GM18508 (cell line): Measurements from ENCODE around the gene BABAM2.
"Not testable (repeated sequence)": the region's sequence is repeated elsewhere in the genome, so short reads cannot be mapped to it uniquely, and the experiment has no call there.

Source experiments
- ATAC-seq: cut with Tn5 transposase; IDR thresholded peaks from one replicate; pipeline ENCODE4 v1.9.1; 2021; ENCODE audit warnings: moderate number of reproducible peaks; ENCODE audit not compliant: insufficient read depth, unreplicated experiment

Gene BABAM2

DNA sequence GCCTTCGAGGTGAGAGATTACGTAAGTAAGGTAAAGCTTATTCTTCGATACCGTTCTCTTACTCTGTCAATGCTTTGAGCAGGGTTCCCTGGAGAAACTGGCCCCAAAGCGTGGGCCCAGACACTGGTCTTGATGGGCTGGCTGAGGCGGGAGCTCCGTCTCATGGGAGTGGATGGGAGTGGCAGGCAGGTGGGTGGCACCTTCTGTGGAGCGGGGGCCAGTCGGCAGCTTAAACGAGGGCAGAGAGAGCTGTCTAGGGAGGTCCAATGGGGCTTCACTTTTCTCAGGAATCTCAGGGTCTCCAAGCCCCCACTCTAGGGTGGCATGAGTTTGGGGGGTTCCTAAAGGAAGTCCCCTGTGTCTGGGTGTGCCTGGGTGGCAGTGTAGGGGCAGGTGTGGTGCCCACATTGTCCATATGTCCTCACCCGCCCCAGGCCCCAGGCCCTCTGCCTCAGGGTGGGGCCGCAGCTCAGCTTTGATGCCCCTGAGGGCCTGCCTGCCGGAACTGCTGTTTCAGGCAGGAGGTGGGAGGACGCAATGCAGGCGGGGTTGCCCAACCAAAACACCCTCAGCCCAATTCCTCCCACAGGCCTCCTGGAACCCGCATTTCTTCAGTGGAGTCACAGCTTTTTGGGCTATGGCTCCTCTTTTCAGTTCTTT lies 469.7 kb downstream of the BABAM2 start:
- ATAC-seq, result no peak

GRCh38 chr2:28360718-28361293 lies 470.3 kb downstream of the BABAM2 start:
- ATAC-seq, result no peak

DNA sequence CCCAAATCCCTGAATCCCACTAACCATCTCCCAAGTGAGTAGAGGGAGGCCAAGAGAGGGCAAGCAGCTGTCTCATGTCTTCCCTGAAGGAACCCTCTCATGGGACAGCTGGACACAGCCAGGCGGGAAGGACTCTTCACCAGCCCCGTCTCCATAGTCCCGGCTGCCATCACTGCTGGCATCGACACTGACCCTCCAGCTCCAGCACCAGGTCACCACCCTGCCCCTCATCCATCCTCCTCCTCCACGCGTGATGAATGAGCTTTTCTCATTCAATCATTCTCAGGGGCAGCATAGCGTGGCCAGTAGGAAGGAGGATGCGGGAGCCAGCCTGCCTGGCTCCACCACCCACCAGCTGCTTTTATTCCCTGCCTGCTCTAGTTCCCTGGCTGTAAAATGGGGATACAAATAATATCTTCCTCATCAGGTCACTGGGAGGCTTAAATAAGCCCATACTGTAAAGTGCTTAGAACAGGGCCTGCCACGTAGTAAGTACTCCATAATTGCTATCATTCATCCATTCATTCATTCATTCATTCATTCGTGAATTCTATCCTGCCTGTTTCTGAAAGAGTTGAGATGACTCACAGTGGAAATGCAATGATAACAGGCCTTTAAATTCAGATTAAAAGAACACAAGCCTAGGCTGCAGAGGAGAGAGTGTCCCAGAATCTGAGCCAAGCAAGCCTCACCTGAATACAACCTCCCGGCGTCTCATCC lies 471.6 kb downstream of the BABAM2 start:
- no peak for ATAC-seq

DNA sequence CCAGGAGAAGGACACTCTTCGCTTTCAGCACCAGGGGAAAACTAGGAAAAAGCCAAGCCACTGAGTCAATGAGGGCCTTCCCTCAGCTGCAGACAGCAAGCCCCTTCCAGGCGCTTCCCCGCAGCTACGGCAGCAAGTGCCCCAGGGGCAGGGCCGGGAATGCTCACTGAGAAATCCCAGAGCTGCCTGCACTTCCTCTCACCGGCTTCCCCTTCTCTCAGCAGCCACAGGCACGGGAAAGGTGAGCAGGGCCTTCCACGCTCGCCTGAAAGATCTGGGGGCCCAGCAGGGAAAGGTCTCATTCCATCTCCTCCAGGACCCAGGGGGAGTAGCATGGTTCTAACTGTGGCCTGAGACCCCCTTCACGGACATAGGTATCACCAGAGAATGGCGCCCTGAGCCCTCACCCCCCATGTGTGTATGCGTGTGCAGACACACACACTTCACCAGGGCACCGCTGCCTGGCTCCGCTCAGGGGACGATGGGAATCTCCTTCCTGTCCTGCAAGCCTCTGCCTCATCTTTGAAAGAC lies 472.5 kb downstream of the BABAM2 start:
- no peak for ATAC-seq

GRCh38 chr2:28363686-28364280 lies 473.3 kb downstream of the BABAM2 start:
- ATAC-seq, result no peak

DNA sequence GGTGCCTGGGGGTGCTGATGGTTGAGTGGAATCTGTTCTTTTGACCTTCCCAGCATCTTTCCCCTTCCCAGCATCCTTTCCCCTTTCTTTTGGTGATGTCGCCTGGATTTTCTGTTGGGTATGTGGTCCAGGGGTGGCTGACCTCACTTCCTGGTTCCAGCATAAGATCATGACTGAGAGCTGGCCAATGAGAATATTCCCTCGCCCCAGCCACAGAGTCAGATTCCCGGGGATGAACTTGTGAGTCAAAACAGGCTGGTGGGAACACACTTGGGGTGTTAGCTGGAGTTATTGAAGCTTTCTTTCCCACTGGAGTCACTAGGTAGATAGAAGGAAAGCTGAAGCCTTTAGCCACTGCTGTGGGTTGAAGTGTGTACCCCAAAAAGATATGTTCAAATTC lies 474.1 kb downstream of the BABAM2 start:
- ATAC-seq, result no peak

- ATAC-seq, result no peak
Observed at GRCh38 chr2:28365158-28365557, 474.6 kb downstream of the BABAM2 start.

DNA sequence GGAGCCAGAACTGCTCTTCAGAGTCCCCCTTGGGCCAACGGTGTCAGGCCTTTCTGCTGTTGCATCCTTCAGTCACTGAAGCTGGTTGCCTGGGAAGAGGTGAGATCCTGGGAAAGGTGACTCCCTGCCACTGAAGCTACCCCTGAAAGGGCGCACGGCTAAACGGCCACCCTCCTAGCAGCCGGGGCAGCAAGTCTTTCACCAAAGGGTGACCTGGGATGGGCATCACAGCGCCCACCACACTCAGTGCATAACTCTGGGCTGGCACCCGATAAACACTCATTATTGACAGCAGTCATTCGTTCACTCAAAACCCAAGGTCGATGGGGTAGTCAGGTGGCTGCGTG lies 475.6 kb downstream of the BABAM2 start:
- no peak for ATAC-seq

DNA sequence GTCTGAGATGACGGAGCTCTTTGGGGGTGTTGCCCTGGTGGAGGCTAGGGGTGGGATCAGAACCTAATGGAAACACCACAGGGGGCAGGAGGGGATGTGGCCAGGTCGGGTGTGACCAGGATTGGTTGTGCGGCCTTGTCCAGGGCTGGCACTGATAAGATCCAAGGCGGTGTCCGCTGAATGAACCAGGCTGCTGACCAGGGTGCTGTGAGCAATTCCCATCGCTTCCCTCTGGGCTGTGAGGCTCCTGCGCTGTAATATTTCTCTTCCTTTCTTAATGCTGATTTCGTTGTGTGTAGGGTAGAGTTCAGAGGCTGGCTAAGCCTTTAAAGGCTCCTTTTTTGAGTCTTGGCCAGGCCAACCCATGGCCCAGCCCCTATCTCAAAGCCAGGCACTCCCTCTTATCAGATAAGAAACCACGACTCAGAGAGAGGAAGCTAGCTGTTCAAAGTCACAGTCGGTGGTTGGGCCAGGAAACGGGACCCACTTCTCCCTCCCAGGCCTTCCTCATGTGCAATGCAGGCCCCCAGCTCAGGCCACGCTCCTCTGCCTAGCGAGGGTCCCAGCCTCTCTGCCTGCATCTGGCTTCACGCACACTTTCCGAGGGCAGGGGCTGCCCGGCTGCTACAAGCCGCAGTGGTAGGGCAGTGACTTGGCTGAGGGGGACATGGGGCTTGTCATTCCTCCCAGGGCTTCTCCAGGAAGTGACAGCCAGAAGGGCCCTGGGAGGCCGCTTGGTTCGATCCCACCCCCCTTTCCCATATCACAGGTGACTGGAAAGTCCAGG lies 476.2 kb downstream of the BABAM2 start:
- ATAC-seq, result no peak

DNA sequence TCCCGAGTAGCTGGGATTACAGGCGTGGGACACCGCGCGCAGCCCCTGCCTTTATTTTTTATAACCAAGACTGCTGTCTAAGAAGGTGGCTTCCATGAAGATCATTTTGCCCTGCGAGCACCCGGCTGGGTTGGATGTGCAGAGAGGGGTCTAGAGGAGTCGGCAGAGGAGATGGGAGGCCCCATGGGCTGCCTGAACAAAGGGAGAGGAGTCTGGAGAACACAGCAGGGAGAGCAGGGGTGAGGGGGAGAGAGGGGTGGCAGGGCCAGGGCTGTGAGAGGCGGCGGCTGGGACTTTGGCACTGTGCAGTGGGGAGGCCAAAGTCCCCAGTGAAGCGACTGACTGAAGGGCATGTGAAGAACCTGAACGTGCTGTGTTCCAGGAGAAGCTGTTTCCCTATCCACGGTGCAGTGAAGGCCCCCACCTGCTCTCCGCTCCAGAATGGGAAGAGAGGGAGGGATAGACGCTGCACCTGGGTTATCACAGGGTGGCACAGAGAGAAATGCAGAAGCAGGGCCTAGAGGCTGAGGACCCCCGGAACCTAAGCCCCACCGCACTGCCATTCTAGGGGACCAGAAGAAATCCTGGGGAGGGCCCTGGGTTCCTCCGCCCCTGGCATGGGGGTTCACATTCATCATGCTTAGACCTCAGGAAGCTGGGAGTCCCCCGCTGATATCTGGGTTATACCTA lies 477.3 kb downstream of the BABAM2 start:
- ATAC-seq, result no peak

DNA sequence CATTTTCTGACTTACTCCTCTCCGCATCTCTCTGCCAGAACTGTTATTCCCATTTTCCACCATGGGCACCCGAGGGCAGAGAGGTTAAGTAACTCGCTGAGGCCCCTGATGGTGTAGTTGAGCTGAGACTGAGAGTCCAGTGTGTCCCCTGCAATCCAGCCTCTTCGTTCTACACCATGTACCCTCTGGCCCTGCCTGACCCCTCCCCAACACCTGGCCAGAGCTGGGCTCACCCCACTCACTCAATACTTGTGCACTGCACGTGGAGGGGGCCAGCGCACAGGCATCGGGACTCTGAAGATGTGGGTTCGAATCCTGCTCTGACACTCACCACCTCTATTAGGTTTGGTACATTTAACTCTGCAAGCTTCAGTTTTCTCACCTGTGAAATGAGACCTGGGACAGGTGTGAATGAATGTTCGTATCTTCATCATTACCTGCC lies 477.8 kb downstream of the BABAM2 start:
- no peak for ATAC-seq

GRCh38 chr2:28369358-28369757 lies 478.8 kb downstream of the BABAM2 start:
- ATAC-seq, result no peak

DNA sequence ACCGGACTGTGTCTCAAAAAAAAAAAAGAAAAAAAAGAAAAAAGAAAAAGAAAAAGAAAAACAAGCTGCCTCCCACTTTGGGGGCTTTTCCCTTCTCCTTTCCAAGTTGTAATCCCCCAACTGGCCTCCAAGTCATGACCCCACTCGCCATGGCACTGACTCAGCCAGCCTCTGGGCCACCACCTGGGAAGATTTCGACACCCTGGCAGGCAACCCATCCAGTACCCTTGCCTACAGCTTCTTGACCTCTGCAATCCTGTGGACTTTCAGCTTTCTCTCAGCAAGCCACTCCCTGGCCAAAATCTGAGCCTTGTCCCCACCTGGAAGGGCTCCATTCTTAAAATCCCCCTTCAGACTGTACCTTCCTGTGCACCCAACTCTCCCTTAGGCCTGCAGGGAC lies 479.8 kb downstream of the BABAM2 start:
- ATAC-seq, result no peak

- not testable (repeated sequence) for ATAC-seq
Observed at GRCh38 chr2:28371728-28372127, 481.2 kb downstream of the BABAM2 start.

DNA sequence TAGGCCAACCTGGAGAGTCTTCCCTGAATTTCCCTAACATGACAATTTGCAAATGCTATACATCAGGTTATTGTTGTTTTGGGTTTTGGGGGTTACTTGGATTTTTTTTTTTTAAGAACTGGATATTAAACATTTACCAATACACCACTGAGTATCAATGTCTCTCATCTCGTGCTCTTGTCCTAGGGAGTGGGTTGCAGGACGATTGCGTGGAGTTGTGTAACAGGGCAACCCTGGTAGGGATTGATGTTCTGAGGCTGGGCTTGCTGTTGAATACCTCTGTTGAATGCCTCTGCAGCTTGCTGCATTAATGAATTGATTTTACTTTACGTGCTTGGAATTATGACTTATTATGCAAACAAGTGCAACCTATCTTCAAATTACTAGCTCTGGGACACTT lies 483.3 kb downstream of the BABAM2 start:
- no peak for ATAC-seq

DNA sequence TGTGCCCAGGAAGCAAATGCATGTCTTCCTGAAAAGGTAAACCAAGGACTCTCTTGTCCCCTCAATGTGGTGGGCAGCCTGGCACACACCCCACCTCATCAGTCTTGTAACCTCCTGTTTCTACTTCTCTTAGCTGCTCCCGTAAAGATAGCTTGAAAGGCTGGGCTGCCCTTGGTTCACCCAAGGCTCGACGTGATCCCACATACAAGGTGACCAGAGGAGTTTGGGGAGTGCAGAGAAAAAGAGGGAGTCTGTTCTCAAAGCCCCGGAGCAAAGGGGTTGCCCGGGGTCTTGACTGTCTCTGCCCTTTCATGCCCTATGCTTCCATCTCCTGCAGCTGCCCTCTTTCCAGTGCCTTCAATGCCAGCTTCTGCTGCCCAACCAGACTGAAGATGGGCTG lies 483.8 kb downstream of the BABAM2 start:
- ATAC-seq, result no peak

GRCh38 chr2:28375236-28375635 lies 484.7 kb downstream of the BABAM2 start:
- no peak for ATAC-seq

DNA sequence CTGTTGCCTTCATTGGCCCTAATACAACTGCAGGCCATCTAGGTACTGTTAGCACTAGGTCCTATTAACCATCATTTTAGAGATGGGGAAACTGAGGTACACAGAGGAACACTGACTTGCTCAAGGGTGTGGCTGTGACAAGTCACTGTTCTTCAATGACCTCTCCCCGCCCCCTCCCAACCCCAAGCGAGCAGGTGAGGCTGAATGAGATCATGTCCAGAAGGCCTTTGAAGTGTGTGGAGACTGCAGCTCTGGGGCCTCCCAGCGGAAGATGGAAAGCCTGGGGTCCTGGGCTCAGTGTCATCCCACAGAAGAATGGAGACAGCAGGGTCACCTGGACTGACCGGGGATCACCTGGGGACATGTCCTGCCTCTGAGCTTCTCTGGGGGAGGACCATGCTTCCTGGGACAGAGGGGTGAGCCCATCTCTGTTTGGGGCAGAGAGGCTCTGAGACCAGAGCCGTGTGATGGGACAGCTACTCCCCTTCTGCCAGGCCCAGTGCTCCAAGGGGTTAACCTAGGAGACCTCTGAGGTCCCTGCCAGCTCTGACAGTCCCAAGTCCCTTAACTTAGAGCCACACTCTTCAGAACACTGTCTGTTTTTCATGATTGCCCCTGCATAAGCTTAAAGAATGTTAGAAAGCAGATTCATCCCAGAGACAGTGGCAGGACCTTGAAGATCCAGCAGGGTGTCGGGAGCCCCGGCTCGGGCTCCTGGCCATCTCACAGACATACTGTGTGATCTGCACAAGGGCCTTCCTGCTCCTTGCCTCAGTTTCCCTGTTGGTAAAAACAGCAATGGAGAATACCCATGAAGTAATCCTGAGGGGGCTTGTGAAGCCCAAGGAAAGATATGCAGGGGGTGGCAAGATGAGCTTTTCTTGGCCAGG lies 485.5 kb downstream of the BABAM2 start:
- ATAC-seq, result no peak
